K562 (cell line): ENCODE data around the gene GHSR. TPM values are rescaled to one million over a fixed set of nuclear protein-coding genes. Genes with fewer than 3 reads are reported as not detected.

Experiments
- ATAC-seq: fragments of 200-7000 bp; cut with Tn5 transposase; 3 replicates; pipeline ENCODE4 v1.9.1; 2020; ENCODE audit warnings: moderate library complexity
- BruUV-seq: library from RNA; stranded (reverse); fragments of 400-500 nt; replicated peaks from 2 replicates; lab custom pipeline; 2021; lab: Mats Ljungman, UMichigan
- CTCF ChIA-PET: fragments of 300-600 bp; formaldehyde crosslinking; extraction: SDS; loops from one replicate; lab custom pipeline; 2021; ENCODE audit warnings: low intra/inter-chr PET ratio; lab: Yijun Ruan, JAX
- POLR2A ChIA-PET: fragments of 300-600, 350-650 bp; sonication (Branson Sonifier 250); formaldehyde crosslinking; extraction: SDS; loops from one replicate; lab custom pipeline; 2021; ENCODE audit warnings: antibody characterized with exemption, inconsistent platforms; lab: Yijun Ruan, JAX
- DNase-seq, 4 experiments: peaks; one replicate each; pipeline versions ENCODE4 v3.0.0 to v3.0.0-alpha.2; 2011 to 2018; ENCODE audit warnings: low spot score in 3 of 4, mixed read lengths in 3 of 4; ENCODE audit errors: extremely low read depth in 1 of 4
- FAIRE-seq: peaks from 2 replicates; lab custom pipeline; 2011; peaks lifted over from hg19 to GRCh38; lab: Jason Lieb, UNC
- H2AFZ ChIP-seq: 2 replicates; pipeline ENCODE4 v1.6.0; 2011; ENCODE audit warnings: low read depth, low read length, control low read depth, inconsistent platforms
- H3K27ac ChIP-seq: fragments of 200-600 bp; 3 replicates; pipeline ENCODE4 v1.8.0; 2011; ENCODE audit warnings: low read depth, mild to moderate bottlenecking, control low read depth, inconsistent platforms, low read length, moderate library complexity, mixed read lengths; ENCODE audit errors: extremely low read depth
- H3K27me3 ChIP-seq, 2 experiments: fragments of 300-600 bp in 1 of 2; 2 replicates in 1 of 2; 3 replicates in 1 of 2; pipeline versions ENCODE4 v1.6.0 to v1.8.0; 2011; ENCODE audit warnings: inconsistent platforms in 2 of 2, low read length in 2 of 2, mild to moderate bottlenecking in 1 of 2, mixed read lengths in 1 of 2, moderate library complexity in 1 of 2; ENCODE audit not compliant: control insufficient read depth in 2 of 2, insufficient read depth in 2 of 2
- H3K36me3 ChIP-seq: fragments of 300-600 bp; 3 replicates; pipeline ENCODE4 v1.8.0; 2011; ENCODE audit warnings: mild to moderate bottlenecking, low read length, inconsistent platforms; ENCODE audit not compliant: control insufficient read depth, insufficient read depth
- H3K4me1 ChIP-seq, 2 experiments: fragments of 200-600 bp in 1 of 2; replicated peaks in 1 of 2; 2 replicates in 1 of 2; 3 replicates in 1 of 2; pipeline versions ENCODE4 v1.5.1 to v1.8.0; 2011; ENCODE audit warnings: inconsistent platforms in 2 of 2, low read length in 2 of 2, mild to moderate bottlenecking in 1 of 2, mixed read lengths in 1 of 2, moderate library complexity in 1 of 2; ENCODE audit not compliant: control insufficient read depth in 2 of 2, insufficient read depth in 2 of 2
- H3K4me2 ChIP-seq: 2 replicates; pipeline ENCODE4 v1.6.1; 2011; ENCODE audit warnings: low read length, control low read depth, inconsistent platforms, mixed read lengths; ENCODE audit not compliant: insufficient read depth
- H3K4me3 ChIP-seq: fragments of 200-600 bp; sonication (generic), shearing (Covaris generic); 2 replicates; pipeline ENCODE4 v1.5.1; 2016; ENCODE audit warnings: control low read depth, inconsistent platforms
- H3K79me2 ChIP-seq: fragments of 200-600 bp; 3 replicates; pipeline ENCODE4 v1.8.0; 2011; ENCODE audit warnings: low read length, inconsistent platforms; ENCODE audit not compliant: control insufficient read depth, insufficient read depth
- H3K9ac ChIP-seq, 2 experiments: 2 replicates each; pipeline versions ENCODE4 v1.6.0 to v1.6.1; 2011; ENCODE audit warnings: low read depth in 2 of 2, low read length in 2 of 2, control low read depth in 1 of 2, inconsistent platforms in 1 of 2, mild to moderate bottlenecking in 1 of 2, mixed read lengths in 1 of 2; ENCODE audit not compliant: insufficient read depth in 1 of 2
- H3K9me1 ChIP-seq: one replicate; pipeline ENCODE4 v1.6.0; 2011; ENCODE audit warnings: inconsistent platforms, mild to moderate bottlenecking, low read length, moderate library complexity; ENCODE audit not compliant: control insufficient read depth, insufficient read depth
- H3K9me3 ChIP-seq: replicated peaks from 2 replicates; pipeline ENCODE4 v1.5.1; 2011; ENCODE audit warnings: low read depth, low read length, inconsistent platforms; ENCODE audit not compliant: control insufficient read depth, insufficient read depth
- H4K20me1 ChIP-seq: replicated peaks from 2 replicates; pipeline ENCODE4 v1.6.1; 2011; ENCODE audit warnings: low read length, inconsistent platforms, mixed read lengths; ENCODE audit not compliant: control insufficient read depth, insufficient read depth
- BACH1 ChIP-seq: fragments of 200-800 bp; sonication (Bioruptor generic); IDR thresholded peaks from 2 replicates; pipeline ENCODE4 v1.6.1; 2016; ENCODE audit warnings: missing genetic modification characterization, missing compliant biosample characterization
- BCLAF1 ChIP-seq, 2 experiments: fragments of 450-650 bp in 1 of 2; IDR thresholded peaks; 2 replicates each; pipeline ENCODE4 v1.6.1; 2011 to 2017; ENCODE audit warnings: low read depth in 2 of 2, antibody characterized with exemption in 1 of 2, borderline replicate concordance in 1 of 2, low read length in 1 of 2, mild to moderate bottlenecking in 1 of 2, mixed read lengths in 1 of 2; ENCODE audit not compliant: control insufficient read depth in 1 of 2
- CBX2 ChIP-seq: fragments of 200-600 bp; sonication (generic); IDR thresholded peaks from one replicate; pipeline ENCODE4 v1.6.1; 2012; ENCODE audit warnings: mild to moderate bottlenecking, low read length, inconsistent platforms; ENCODE audit not compliant: insufficient read depth, poor library complexity, severe bottlenecking
- CREBBP ChIP-seq: IDR thresholded peaks from one replicate; pipeline ENCODE4 v1.6.1; 2012; ENCODE audit warnings: low read depth, mild to moderate bottlenecking, control low read depth, inconsistent platforms, low read length
- DACH1 ChIP-seq: fragments of 450-650 bp; IDR thresholded peaks from 2 replicates; pipeline ENCODE4 v1.6.1; 2018; ENCODE audit not compliant: partially characterized antibody
- DLX4 ChIP-seq: fragments of 250-450 bp; sonication (Bioruptor Pico); IDR thresholded peaks from 2 replicates; pipeline ENCODE4 v1.6.1; 2021; ENCODE audit warnings: mild to moderate bottlenecking
- EHMT2 ChIP-seq: fragments of 450-650 bp; IDR thresholded peaks from 2 replicates; pipeline ENCODE4 v1.6.1; 2018; ENCODE audit warnings: antibody characterized with exemption
- HNRNPLL ChIP-seq: fragments of 200-400 bp; formaldehyde crosslinking; IDR thresholded peaks from 2 replicates; pipeline ENCODE4 v1.6.1; 2017; ENCODE audit warnings: low read length, low read depth, mild to moderate bottlenecking; ENCODE audit not compliant: poor library complexity, severe bottlenecking
- HOMEZ ChIP-seq: fragments of 250-450 bp; sonication (Bioruptor Pico); IDR thresholded peaks from 2 replicates; pipeline ENCODE4 v1.4.0; 2020; ENCODE audit warnings: mild to moderate bottlenecking, moderate library complexity
- KDM5B ChIP-seq: fragments of 200-600 bp; sonication (generic); IDR thresholded peaks from 2 replicates; pipeline ENCODE4 v1.6.1; 2012; ENCODE audit warnings: low read depth, mild to moderate bottlenecking, moderate library complexity, low read length, control low read depth, inconsistent platforms; ENCODE audit not compliant: insufficient replicate concordance
- MITF ChIP-seq: IDR thresholded peaks from 2 replicates; pipeline ENCODE4 v1.6.1; 2014; ENCODE audit warnings: antibody characterized with exemption
- NFATC3 ChIP-seq: fragments of 450-650 bp; IDR thresholded peaks from 2 replicates; pipeline ENCODE4 v1.6.1; 2017; ENCODE audit warnings: mild to moderate bottlenecking
- RBBP5 ChIP-seq: fragments of 200-600 bp; sonication (generic); IDR thresholded peaks from 2 replicates; pipeline ENCODE4 v1.6.1; 2012; ENCODE audit warnings: borderline replicate concordance, mild to moderate bottlenecking, low read length, control low read depth, inconsistent platforms; ENCODE audit not compliant: insufficient read depth, poor library complexity, severe bottlenecking
- SETDB1 ChIP-seq: IDR thresholded peaks from one replicate; pipeline ENCODE4 v1.6.1; 2012; ENCODE audit warnings: low read length, control low read depth, inconsistent platforms
- SRSF3 ChIP-seq: fragments of 200-400 bp; formaldehyde crosslinking; IDR thresholded peaks from 2 replicates; pipeline ENCODE4 v1.6.1; 2016; ENCODE audit warnings: mild to moderate bottlenecking, low read length, moderate library complexity; ENCODE audit not compliant: insufficient read depth
- ZNF354B ChIP-seq: fragments of 250-450 bp; sonication (Bioruptor Pico); IDR thresholded peaks from 2 replicates; pipeline ENCODE4 v1.4.0; 2020
- ZNF57 ChIP-seq: fragments of 450-650 bp; formaldehyde crosslinking; IDR thresholded peaks from 2 replicates; pipeline ENCODE4 v1.4.0; 2020; ENCODE audit warnings: mild to moderate bottlenecking, moderate library complexity
- WGBS: fragments of 100-300 bp; shearing (Covaris generic); methylation state at CpG from one replicate; pipeline ENCODE4 v1.1.6; 2016; ENCODE audit warnings: low coverage, mixed read lengths; ENCODE audit not compliant: insufficient coverage; ENCODE audit errors: missing lambda C conversion rate; 5-methylcytosine and 5-hydroxymethylcytosine counted together
- in situ Hi-C: fragments of 300-500 bp; cut with MboI; formaldehyde crosslinking; loops from 4 replicates; pipeline ENCODE4 v1.15.0; 2018; ENCODE audit warnings: inconsistent platforms, mixed read lengths
- intact Hi-C: fragments of 100-400 bp; cut with micrococcal nuclease; formaldehyde crosslinking; loops from 2 replicates; pipeline ENCODE4 v1.14.2; 2022
- polyA plus RNA-seq, 8 experiments: library from polyadenylated mRNA; depleted of rRNA in 4 of 8; stranded (reverse) in 5 of 8; unstranded in 3 of 8; fragments of >200 nt; fragmentation: Nextera tagmentation in 2 of 8; fragmentation: Illumina TruSeq in 1 of 8; extraction: Ambion mirVana in 2 of 8; extraction: Trizol in 1 of 8; gene quantifications; 2 replicates each; pipeline versions ENCODE4 v1.2.1 to v1.2.3, GENCODE V29; 2011 to 2014; ENCODE audit warnings: inconsistent platforms in 1 of 8, missing spikeins in 1 of 8
- total RNA-seq, 7 experiments: library from RNA; depleted of rRNA in 6 of 7; stranded (reverse); fragments of >200 nt in 6 of 7; fragmentation: Illumina TruSeq in 2 of 7; extraction: Trizol in 2 of 7; gene quantifications; 2 replicates each; pipeline versions ENCODE4 v1.2.1 to v1.2.3, GENCODE V29; 2011 to 2021; ENCODE audit warnings: low replicate concordance in 1 of 7

GHSR gene
- total and polyA plus RNA-seq, 9 of the 15 experiments (the other 6 are each of a cell fraction or from before 2014, with no cell fraction given) = not detected

GRCh38 chr3:172402090-172402489 lies 46.2 kb downstream of the GHSR start:
- no peak overlapping the region for H3K9ac ChIP-seq
- peaks cover 6% of the 10 kb centered on the region; the same call in 1 of the 3 replicates for H3K36me3 ChIP-seq
- no peaks in the 10 kb centered on the region for H3K4me1 ChIP-seq
- H3K9me3 ChIP-seq = no peaks in the 10 kb centered on the region
- intact Hi-C loops (no loop called here), in situ Hi-C loops (no loop called here)
- ChIA-PET CTCF (no interaction called here), POLR2A (interaction anchor here (0.7 to 1.9 kb wide), 2 partner anchors 13 to 342 kb away, joined by 3 to 5 read pairs; no protein-coding TSS in a partner anchor)
- DNase-seq (no peak), ATAC-seq (no peak), FAIRE-seq (no peak)
- H3K9me1 ChIP-seq = no peaks in the 10 kb centered on the region
- H3K27me3 ChIP-seq = no peaks in the 10 kb centered on the region
- WGBS = 88% methylated on average over 2 of the region's 2 CpGs
- H3K4me3 ChIP-seq = no peak overlapping the region
- H3K79me2 ChIP-seq = no peaks in the 10 kb centered on the region
- no peak overlapping the region for H2AFZ ChIP-seq
- no TSS peak for BruUV-seq
- no peak overlapping the region for H3K4me2 ChIP-seq
- H4K20me1 ChIP-seq = no peaks in the 10 kb centered on the region
- H3K27ac ChIP-seq = no peak overlapping the region
- no peak for TF ChIP-seq DLX4
- TF ChIP-seq SRSF3 = no peak
- no peak for TF ChIP-seq RBBP5
- TF ChIP-seq NFATC3 = no peak
- TF ChIP-seq SETDB1 = no peak
- TF ChIP-seq MITF = no peak
- TF ChIP-seq BACH1 (tag) = no peak
- no peak for TF ChIP-seq EHMT2
- TF ChIP-seq BCLAF1 (IDR thresholded peaks at IDR 0.05; ENCODE audit: borderline replicate concordance in 1 of 2, control insufficient read depth in 1 of 2, low read depth in 2 of 2, low read length in 1 of 2) = no peak
- TF ChIP-seq HNRNPLL = no peak
- no peak for TF ChIP-seq ZNF354B
- no peak for TF ChIP-seq KDM5B
- no peak for TF ChIP-seq HOMEZ (CRISPR knock-in tag)
- no peak for TF ChIP-seq DACH1
- TF ChIP-seq CBX2 = no peak
- no peak for TF ChIP-seq ZNF57
- no peak for TF ChIP-seq CREBBP
